Measurements from ENCODE around the gene QRICH1. TPM values are rescaled to one million over a fixed set of nuclear protein-coding genes. Genes with fewer than 3 reads are reported as not detected.

The QRICH1 gene
- total and polyA plus RNA-seq, 10 of the 15 experiments (the other 5 are each of a cell fraction or from before 2014, with no cell fraction given) = 22.2 to 116 (median 81.4) TPM

DNA sequence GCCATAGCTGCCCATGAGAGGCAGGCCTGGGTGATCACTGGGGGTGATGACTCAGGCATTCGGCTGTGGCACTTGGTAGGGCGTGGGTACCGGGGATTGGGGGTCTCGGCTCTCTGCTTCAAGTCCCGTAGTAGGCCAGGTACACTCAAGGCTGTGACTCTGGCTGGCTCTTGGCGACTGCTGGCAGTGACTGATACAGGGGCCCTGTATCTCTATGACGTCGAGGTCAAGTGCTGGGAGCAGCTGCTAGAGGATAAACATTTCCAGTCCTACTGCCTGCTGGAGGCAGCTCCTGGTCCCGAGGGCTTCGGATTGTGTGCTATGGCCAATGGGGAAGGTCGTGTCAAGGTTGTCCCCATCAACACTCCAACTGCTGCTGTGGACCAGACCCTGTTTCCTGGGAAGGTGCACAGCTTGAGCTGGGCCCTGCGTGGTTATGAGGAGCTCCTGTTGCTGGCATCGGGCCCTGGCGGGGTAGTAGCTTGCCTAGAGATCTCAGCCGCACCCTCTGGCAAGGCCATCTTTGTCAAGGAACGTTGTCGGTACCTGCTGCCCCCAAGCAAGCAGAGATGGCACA is 81.3 kb downstream of the QRICH1 start:
- ChIA-PET RAD21 (ENCODE audit: unreplicated experiment) (interaction anchor here (1.7 to 2.5 kb wide), 2 partner anchors 23 to 25 kb away, joined by 5 to 9 read pairs; partner anchors contain the start of gene P4HTM), CTCF (interaction anchor here (0.6 to 4.7 kb wide), 6 partner anchors 10 to 277 kb away, joined by 3 to 44 read pairs (median 3); partner anchors contain the start of genes IMPDH2 and NDUFAF3), SMC1A (ENCODE audit: uncharacterized antibody, unreplicated experiment) (no interaction called here), POLR2A (interaction anchor here (0.9 to 2.6 kb wide), 2 partner anchors 9 to 83 kb away, joined by 3 to 7 read pairs; partner anchors contain the start of gene NDUFAF3)
- no peak for DNase-seq (ENCODE audit: low read depth, low spot score)
- WGBS (ENCODE audit: insufficient coverage, insufficient replicate concordance, low lambda C conversion rate, missing lambda C conversion rate) = 89% methylated on average over 17 of the region's 17 CpGs
- BruUV-seq (replicated peaks) = no TSS peak
- no peaks in the 10 kb centered on the region for H3K27me3 ChIP-seq (replicated peaks in 1 of 2; ENCODE audit: control insufficient read depth in 2 of 2, insufficient read depth in 2 of 2, low read length in 1 of 2)
- no peak overlapping the region for H3K27ac ChIP-seq (ENCODE audit: control insufficient read depth, insufficient read depth)
- in situ Hi-C loops (cut with MboI) = no loop called here
- H2AFZ ChIP-seq (ENCODE audit: control insufficient read depth, low read depth, low read length) = no peak overlapping the region
- no peak overlapping the region for H3K4me2 ChIP-seq (ENCODE audit: control insufficient read depth, insufficient read depth)
- TF ChIP-seq CBX5 (IDR thresholded peaks at IDR 0.05; ENCODE audit: low read depth) (no peak), IRF4 (IDR thresholded peaks at IDR 0.05; ENCODE audit: low read depth, low read length) (no peak), POLR2A (IDR thresholded peaks at IDR 0.05; ENCODE audit: low read depth, low read length) (no peak; the same call in 1 of the 2 replicates), ZBED1 (IDR thresholded peaks at IDR 0.05; ENCODE audit: borderline replicate concordance) (no peak), KDM1A (IDR thresholded peaks at IDR 0.05; ENCODE audit: borderline replicate concordance) (no peak), EGR1 (IDR thresholded peaks at IDR 0.05; ENCODE audit: borderline replicate concordance in 1 of 2, low read depth in 2 of 2, low read length in 2 of 2) (no peak), JUND (IDR thresholded peaks at IDR 0.05; ENCODE audit: low read depth, low read length) (no peak), RAD21 (IDR thresholded peaks at IDR 0.05; ENCODE audit: insufficient read depth, low read depth, low read length) (no peak), NBN (IDR thresholded peaks at IDR 0.05) (no peak), STAT3 (IDR thresholded peaks at IDR 0.05; ENCODE audit: low read depth, low read length) (no peak), NRF1 (conservative IDR thresholded peaks at IDR 0.05; ENCODE audit: low read depth, low read length) (no peak), NFYB (IDR thresholded peaks at IDR 0.05; ENCODE audit: insufficient read depth, low read depth, low read length) (no peak), RUNX3 (IDR thresholded peaks at IDR 0.05; ENCODE audit: low read length) (no peak), PAX8 (IDR thresholded peaks at IDR 0.05) (no peak), SREBF2 (IDR thresholded peaks at IDR 0.05; ENCODE audit: low read length) (no peak), WRNIP1 (IDR thresholded peaks at IDR 0.05; ENCODE audit: borderline replicate concordance, low read depth, low read length) (no peak)
- TF ChIP-seq, protein P1, sequence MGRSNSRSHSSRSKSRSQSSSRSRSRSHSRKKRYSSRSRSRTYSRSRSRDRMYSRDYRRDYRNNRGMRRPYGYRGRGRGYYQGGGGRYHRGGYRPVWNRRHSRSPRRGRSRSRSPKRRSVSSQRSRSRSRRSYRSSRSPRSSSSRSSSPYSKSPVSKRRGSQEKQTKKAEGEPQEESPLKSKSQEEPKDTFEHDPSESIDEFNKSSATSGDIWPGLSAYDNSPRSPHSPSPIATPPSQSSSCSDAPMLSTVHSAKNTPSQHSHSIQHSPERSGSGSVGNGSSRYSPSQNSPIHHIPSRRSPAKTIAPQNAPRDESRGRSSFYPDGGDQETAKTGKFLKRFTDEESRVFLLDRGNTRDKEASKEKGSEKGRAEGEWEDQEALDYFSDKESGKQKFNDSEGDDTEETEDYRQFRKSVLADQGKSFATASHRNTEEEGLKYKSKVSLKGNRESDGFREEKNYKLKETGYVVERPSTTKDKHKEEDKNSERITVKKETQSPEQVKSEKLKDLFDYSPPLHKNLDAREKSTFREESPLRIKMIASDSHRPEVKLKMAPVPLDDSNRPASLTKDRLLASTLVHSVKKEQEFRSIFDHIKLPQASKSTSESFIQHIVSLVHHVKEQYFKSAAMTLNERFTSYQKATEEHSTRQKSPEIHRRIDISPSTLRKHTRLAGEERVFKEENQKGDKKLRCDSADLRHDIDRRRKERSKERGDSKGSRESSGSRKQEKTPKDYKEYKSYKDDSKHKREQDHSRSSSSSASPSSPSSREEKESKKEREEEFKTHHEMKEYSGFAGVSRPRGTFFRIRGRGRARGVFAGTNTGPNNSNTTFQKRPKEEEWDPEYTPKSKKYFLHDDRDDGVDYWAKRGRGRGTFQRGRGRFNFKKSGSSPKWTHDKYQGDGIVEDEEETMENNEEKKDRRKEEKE (IDR thresholded peaks at IDR 0.05) = no peak
- no peak overlapping the region for H3K9ac ChIP-seq (ENCODE audit: control insufficient read depth, insufficient read depth, low read length)
- H3K4me3 ChIP-seq = no peak overlapping the region
- FAIRE-seq = no peak
- H3K79me2 ChIP-seq (ENCODE audit: control insufficient read depth, insufficient read depth, low read length) = peaks cover 27% of the 10 kb centered on the region
- peaks cover 12% of the 10 kb centered on the region for H3K4me1 ChIP-seq (ENCODE audit: control insufficient read depth, insufficient read depth, low read length)
- intact Hi-C loops (cut with micrococcal nuclease; ENCODE audit: unreplicated experiment) = no loop called here
- no peaks in the 10 kb centered on the region for H3K9me3 ChIP-seq (replicated peaks; ENCODE audit: control insufficient read depth, insufficient read depth, low read length)
- ATAC-seq = no peak
- peaks cover 8% of the 10 kb centered on the region; the same call in 1 of the 2 replicates for H4K20me1 ChIP-seq (ENCODE audit: control insufficient read depth, insufficient read depth)
- peaks cover 24 to 30% of the 10 kb centered on the region in 2 experiments for H3K36me3 ChIP-seq (ENCODE audit: control insufficient read depth in 2 of 2, insufficient read depth in 2 of 2, low read length in 1 of 2)
